Activated CD4-positive, alpha-beta T cell treated with anti-CD3 and anti-CD28 coated beads for 24 hours (primary cell): ENCODE measurements around the gene ACOXL.

Experiments used
- DNase-seq, 2 donors: peaks; one replicate each; pipeline ENCODE4 v3.0.0-alpha.2; 2020; ENCODE audit warnings: low read depth in 2 of 2

ACOXL gene

DNA sequence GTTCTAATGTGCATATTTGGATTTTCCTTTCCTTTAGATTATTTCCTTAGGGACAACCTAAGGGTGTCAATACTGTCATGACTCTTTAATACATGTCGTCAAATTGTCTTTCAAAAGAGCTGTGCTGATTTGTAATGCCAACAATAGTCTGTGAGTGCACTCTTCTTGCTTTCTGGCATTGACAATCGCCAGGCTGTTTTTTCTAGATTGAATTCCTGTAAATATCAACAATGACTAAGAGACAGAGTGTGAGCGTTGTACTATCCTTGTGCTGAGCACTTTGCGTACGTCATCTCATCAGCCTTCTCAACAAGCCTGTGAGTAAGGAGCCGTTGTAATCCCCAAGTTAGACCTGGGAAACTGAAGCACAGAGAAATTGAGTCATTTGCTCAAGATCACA lies 96.0 kb downstream of the ACOXL start:
- DNase-seq: no peak

DNA sequence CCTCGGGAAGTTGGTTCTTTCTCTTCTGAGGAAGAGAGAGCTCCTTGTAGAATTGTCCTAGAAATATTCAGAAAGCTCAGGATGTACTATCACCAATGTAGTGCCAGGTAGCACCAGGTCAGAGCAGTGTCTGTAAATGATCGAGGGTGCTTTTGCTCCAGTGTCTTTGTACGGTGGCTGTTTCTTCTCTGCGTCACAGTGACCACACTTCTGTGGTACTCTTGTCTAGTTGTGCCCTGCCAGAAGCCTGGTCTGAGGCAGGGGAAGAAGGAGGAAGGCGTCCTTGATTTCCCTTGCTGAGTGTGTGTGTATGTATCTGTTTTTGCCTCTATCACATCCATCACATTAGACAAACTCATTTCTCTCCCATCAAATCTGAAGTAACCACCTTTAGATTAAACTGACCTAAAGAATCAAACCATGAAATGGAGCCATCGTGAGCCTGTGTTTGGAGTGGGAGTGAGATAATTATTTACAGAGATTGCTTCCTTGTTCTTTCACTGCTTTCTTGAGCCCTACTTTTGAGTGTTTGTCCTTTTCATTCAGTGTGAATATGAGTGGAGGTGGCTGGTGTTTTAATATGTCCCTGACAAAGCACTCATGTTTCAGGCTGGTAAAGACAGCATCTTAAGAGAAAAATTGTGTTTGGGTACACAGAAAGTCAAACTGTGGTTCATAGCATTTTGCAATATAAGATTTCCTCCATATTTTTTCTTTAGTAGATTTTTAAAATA lies 97.2 kb downstream of the ACOXL start:
- DNase-seq: no peak

DNA sequence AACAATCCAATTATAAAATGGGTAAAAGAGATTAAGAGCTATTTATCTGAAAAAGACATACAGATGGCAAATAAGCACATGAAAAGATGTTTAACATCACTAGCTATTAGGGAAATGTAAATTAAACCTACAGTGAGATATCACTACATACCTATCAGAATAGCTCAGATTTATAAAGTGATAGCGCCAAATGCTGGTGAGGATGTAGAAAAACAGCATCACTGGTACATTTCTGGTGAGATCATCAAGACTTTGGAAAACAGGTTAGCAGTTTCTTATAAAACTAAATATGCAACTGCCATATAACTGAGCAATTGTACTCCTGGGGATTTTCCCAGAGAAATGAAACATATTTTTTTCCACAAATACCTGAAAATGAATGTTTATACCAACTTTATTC lies 100.4 kb downstream of the ACOXL start:
- DNase-seq: no peak

DNA sequence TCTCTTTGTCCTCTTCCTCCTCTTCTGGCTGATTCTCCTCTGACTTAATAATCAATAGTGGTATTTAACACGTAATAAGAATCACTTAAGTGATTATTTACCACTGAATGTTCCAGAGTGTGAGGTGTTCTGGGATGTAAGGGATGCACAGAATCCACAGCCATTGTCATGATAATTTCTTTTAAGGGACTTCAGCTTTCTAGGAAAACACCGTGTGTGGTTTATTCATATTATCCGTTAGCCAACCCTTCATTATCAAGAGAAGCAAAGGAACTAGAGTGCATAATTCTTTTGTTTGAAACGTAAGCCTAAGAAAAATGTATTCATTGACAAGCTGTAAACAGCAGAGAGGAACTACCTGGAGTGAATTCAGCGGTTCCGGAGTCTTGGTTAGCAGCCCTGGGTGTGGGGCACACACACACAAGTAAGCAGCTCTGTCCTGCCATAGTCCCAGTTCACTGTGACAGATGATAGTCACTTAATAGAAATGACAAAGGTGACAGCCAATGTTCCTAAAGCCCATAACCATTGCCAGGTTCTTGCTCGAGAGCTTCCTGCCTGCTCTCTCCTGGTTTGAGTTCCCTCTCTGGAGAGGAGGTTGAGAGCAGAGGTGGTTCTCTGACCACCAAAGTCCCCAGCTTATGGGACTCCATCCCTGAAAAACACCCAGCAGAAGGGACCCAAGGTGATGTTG lies 101.9 kb downstream of the ACOXL start:
- no peak for DNase-seq

DNA sequence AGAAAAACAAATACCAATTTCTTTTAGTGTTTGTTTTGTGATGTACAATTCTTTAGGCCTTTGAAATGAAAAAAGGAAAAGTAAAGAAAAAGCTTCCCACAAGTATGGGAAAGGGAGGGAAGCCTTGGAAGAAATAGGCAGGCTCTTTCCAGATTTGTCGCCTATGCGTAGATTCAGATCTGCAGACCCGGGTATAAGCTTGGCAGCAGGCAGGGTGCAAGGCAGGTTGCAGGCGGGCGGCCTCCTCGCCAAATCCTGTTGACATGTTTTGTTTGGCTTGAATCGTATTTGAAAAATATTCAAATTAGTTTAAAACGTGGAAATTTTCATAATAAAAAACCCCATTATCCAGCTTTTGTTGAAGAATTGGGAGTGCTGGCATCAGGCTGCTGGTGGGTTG lies 104.3 kb downstream of the ACOXL start:
- no peak for DNase-seq

DNA sequence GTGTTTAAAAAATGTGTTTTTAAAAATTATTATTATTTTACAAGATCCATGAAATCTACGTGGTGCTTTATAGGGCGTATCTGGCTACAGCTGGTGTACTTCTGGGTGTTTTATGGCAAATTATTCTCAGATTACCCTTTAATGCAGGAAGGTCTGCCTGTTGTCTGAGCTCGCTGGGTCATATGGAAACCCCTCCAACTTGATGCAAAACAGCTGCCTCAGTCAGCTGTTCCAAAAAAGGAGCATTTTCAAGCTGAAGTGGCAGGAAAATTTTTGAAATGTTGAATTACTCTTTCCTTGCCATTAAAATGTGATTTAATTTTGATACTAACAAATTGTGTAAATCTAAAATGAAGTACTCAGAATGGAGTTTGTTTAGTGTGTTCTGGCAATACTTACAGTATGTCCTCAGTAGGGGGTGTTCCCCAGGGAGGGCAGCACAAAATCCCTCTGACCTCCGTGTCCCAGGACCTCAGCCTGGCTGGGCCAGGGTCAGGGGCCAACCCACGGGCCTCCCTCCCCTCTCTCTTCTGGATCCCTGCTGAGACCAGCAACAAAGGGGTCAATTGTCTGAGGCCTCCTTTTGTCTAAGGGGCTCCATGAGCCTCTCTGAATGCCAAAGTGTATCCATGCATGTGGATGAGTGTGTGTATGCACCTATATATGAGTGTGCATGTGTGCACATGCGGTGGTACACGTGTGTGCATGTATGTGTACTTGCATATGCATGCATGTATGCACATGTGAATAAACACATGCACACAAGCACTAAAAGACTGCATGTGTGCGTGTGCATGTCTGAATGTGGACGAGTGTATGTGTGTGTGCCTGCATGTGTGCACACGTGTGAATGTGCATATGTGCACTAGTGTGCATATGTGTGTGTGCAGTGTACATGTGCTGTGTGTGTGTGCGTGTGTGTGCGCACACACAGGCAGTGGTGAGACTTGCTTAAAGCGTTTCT lies 105.4 kb downstream of the ACOXL start:
- no peak for DNase-seq

DNA sequence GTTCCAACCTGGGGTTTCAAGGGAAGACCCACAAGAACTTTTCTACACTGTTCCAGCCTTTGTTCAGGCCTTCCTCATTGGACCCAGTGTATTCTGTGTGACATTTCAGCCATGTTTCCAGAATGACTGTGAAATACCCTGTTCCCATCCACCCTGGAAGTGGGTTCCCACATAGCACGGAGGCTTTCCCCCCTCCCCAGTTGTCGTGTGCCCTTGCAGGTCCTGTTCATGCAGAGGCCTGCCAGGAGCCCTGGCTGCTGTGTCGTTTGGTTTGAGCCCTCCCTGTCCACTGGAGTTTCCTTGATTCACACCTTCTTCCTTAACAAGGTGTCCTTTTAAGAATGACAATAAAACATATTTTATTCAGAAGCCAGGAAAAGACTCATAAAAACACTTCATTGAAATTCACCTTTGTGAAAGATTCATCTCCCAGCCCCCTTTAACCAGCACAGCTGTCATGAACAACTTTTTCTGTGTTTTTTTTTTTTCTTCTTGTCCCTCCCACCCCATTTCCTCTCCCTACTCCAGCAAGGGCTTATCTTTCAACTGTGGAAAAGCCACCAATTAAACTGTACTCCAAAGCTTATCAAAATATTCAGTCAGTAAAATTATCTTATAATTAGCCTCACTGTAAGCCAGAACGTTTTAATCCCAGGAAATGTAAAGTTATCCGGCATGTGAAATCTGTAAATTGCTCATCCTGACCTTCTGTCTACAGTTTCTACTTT lies 106.4 kb downstream of the ACOXL start:
- no peak for DNase-seq

DNA sequence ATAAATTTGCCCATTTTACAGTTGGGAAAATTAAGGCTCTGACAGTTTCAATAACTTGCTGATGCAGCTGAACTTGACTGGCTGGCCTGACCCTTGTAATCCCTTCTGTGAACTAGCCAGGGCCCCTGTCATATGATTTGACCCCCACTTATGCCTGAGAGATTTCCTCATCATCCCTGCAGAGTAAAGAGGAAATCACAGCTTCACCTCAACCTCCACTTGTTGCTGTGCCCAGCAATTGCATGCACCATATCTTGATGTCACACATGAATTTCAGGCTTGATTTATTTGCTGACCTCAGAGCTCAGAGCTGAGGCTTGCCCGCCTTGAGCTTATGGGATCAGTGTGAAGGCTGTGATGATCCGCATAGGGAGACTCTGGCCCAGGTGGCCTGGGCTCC lies 108.1 kb downstream of the ACOXL start:
- no peak for DNase-seq

DNA sequence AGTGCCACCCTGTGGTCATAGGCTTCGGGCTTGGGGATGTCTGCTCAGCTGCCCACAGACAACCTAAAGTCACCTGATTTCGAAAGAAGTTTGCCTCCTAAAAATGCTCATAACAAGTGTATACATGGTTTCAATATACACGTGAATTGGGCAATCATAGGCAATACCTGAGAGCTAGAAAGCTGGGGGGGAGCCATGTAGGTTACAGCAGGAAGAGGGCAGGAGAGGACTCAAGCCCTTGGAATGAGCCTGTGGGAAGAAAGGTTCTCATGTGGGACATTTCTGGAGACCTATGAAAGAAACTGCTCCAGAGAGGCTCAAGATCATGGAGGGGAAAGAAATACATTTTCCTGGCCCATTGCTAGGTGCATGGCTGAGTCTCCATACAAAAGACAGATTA lies 109.7 kb downstream of the ACOXL start:
- DNase-seq: no peak

DNA sequence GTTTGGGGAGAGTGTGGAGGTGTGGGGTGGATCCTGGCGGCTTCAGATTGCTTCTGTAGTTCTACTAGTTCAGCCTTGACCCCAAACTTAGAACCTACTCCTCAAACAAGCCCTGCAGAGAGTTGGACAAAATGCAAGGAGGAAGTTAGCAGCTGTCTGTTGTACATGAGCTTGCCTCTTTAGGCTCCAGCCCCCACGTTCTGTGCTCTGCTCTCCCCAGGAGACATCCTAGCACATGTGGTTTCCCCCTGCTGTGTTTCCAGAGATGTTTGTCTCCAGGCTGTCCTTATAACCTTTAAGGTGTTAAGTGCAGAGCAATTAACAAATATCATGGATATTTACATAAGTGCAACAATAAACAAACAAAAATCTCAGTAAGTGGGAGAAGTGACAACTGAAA lies 111.1 kb downstream of the ACOXL start:
- no peak for DNase-seq

DNA sequence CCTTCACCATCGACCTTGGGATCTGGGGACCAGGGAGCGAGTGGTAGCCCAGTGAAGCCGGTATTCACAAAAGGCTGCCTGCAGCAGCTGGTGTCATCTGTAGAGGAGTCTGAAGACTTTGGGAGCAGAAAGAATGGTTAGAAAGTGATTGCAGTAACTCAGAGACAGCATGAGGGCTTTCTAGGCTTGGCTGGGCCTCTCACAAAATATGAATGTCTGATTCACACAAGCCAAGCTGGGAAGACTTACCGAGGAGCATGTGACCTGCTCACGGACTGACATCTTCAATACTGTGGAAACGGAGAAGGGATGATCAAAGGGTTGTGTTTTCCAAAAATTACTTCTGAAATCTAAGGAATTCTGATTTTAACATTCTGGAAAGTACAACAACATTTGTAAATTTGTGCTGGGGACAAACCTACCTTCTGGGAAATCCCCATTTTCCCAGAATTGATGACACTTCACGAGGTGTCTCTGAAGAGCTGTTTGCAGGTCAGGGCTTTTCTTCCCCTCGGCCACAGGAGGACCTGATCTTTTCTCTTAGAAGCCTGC lies 111.7 kb downstream of the ACOXL start:
- no peak for DNase-seq

DNA sequence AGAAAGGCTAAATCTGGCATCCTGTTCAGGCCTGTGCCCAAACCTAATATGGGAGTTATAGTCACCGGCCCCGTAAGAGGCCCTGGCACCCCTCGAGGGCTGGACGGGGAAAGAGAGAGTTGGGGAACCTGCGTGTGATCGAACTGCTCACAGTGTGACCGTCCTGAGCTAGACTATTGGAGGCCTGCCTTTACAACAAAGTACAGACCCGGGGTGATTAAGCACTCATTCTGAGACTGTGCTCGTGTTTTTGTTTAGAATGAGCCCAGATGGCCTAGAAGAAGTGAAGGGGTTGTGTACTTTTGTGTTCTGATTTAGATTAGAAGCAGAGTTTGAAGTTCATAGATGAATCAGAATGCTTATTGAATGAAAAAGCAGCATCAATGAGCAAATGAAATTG lies 115.3 kb downstream of the ACOXL start:
- DNase-seq: no peak

DNA sequence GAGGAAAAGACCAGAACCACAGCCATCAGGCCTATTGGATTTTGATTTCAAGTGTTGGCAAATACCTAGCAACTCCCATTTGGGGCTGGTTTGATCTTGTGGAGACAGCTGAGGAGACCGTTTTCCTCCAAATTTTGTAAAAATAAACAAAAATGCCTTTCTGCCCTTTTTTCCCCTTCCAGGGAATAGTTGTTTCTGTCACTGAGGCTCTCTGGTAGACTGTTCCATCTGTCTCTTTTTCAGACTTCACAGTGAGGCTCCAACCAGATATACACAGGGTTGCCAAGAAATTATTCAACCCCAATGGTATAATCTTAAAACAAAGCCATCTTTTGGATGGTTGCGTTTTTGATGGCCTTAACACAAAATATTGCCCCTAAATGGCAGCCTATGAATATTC lies 115.7 kb downstream of the ACOXL start:
- no peak for DNase-seq

DNA sequence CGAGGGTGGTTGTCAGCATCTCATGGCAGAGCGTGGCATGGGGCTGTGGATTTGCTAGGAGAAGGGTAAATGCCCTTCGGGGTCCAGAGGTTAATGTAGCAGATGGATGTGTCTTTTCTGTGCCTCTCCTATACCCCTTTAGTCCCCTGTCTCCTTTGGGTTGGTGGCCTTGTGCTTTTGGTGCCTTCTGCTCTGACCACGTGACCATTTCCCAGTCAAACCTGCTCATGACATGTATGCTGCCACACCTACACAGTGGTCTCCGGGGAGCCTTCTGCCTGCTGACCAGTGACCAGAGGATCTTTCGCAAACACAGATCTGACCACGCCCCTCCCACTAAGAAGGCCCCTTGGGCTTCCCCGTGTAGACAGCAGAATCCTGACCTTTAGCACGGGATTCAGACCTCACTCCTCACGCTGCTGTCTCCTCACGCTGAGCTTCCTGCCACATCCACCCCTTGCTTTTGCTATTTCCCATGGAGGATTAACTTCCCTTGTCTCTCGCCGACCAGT lies 116.2 kb downstream of the ACOXL start:
- no peak for DNase-seq

DNA sequence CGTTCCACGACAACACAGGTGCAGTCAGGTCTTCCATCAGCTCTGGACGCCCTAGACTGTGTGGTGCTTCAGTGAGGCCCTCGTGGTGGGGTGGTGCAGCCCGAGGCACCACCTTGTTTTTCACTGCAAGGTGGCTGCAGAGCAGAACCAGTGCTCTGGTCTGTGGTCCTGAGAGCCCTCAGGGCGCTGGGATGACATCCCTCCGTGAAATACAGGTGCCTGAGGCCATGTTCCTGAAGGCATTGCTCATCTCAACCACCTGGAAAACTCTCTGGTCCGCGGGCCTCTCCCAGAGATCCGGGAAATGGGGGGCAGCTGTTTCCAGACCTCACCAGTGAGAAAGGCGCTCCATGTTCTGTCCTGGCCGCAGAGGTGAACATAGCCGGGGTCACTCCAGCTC lies 119.2 kb downstream of the ACOXL start:
- no peak for DNase-seq

DNA sequence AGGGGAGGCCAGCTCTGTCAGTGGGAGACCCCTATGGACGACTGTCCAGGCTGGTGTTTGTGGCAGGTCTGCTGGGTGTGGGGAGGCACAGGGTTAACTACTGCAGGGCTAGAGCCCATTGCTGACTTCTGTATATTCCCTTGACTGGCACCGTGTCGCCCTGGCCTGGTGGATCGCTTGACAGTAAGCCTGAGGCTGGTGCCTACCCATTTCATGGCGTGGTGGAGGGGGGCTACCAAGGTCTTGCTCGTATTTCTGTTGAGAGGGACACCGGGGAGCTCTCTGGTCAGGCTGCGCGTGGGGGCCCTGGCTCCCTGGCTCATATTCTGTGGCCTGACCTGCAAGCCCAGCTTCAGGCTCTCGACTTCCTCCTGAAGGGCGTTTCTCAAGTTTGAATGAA lies 119.7 kb downstream of the ACOXL start:
- no peak for DNase-seq

DNA sequence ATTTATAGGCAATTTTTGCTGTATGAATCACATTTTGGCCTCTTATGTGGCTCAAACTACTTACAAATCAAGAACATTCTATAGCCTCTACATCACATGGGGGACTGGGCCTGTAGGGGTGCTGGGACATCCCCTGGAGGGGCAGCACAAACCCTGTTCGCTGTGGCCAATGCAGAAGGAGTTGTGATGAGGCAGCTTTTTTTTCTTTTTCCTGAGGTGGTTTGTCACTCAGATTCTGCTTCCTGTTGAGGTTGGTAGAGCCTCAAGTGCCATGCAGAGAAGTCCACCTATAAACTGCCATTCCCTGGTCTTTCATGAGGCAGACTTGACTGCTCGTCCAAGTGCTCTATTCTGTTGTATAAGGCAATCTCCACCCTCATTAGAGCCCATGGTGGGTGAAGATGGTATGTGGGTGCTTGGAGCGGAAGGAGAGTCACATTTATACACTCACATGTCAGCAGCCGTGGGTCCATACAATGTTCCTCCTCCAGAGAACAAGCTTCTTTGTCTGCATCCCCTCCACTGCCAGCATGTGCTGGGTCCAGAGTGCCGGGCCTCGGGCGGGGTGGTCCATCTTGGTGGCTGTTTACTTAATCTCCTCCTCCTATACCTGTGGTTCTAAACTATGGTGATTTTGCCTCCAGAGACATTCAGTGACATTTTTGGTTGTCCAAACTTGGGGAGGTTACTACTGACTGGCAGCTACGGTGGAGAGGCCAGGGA lies 120.3 kb downstream of the ACOXL start:
- no peak for DNase-seq

DNA sequence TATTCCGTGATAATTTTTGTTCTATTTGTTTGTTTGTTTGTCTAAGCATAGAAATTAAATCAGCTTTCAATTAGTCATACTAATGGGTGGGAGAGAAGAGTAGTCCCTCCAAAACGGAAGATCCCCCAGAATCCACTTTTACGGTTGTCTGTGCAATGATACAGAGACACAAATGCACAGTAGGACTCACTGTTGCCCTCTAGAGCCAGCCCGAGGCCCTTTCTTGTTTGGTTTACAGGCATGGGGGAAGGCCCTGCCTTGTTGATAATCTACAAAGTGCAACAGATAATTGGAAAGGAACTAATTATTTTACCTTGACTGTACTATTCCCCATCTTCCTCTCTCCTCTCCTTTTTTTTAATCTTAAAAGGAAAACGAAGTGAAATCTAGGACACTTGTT lies 121.1 kb downstream of the ACOXL start:
- DNase-seq: peak in 1 of 2 donors; percentile 38

DNA sequence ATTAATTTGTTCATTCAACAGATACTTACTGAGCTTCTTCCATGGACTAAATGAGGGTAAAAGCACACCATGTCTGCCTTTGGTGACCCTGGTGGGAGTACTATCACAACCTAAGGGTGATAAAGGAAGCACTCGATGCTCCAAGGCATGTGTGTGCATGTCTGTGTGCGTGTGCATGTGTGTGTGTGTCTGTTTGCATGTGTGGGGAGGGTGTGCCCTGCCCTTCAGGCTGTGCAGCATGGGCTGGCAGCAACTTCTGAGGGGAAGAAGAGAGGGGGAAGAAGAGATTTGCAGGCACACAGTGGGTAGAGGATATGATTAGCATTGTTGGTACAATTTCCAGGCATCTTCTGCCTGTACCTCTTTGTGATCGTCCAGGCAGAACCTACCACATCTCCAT lies 121.6 kb downstream of the ACOXL start:
- no peak for DNase-seq

DNA sequence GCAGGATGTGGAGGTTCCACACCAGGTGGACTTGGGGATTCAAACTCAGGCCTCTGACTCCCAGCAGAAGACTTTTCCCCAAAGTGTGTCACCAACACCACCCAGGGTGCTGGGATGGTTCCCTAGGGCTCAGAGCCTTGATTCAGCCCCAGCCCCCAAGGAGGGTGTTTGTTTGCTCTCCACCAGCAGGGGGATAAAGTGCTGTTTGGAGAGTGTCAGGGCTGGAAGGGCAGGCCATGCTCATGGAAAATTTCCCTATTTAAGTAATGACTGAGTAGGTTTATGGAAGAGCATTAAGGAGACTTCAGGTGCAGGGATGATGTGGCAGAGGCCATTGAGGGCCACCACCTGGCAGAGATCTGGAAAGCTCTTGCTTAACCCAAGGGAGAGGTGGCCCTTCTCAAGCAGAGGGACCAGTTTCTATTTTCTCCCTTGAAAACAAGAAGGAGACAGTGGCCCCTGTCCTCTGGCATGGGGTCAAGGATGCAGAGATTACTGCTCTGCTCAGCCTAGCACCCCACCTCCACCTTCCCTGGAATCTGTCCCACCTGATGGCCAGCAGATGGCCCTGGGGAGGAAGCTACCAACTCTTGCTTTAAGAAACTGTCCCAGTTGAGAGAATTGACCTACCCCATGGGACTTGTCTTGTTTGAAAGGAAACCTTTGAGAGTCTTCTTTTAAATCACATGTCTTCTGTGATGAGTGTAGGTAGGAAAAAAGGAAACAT lies 122.1 kb downstream of the ACOXL start:
- DNase-seq: no peak
